ENCODE measurements around the gene ZSWIM6. TPM values are rescaled to one million over a fixed set of nuclear protein-coding genes. Genes with fewer than 3 reads are reported as not detected.

The ZSWIM6 gene
- polyA plus RNA-seq, 2 of the 4 experiments (the other 2 are of a cell fraction) = 8.9 to 18.0 TPM

DNA sequence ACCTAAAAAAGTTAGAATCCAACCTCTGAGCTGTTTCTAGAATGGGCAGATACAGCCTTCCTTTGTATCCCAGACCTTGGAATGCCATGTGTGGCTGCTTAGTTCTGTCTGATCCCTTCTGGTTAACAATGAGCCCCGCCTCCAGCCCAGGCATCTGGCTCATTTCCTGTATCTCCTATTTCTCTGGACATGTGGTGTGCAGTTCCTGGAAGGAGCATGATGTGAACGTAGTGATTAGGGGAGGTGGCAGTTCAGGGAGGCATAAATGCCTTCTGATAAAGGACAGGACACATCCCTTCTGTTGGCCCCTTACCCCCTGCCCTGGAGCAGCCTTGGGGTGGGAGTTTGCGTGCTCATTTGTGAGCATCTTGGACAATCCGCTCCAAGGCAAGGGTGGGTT, 243.0 kb downstream of the ZSWIM6 start:
- H3K4me1 ChIP-seq = 0 out of 3 replicates have a peak, but pooled peaks cover 3% of the 10 kb centered on the region
- WGBS (ENCODE audit: missing lambda C conversion rate) = 76% methylated on average over 4 of the region's 4 CpGs
- ATAC-seq = peak in 1 of 2 experiments; percentile 47; a peak in 3 of 6 replicates
- H3K4me2 ChIP-seq = no peak overlapping the region
- no peaks in the 10 kb centered on the region for H3K9me3 ChIP-seq
- no peak for TF ChIP-seq HDAC2 (IDR thresholded peaks at IDR 0.05)
- TF ChIP-seq EHF (CRISPR knock-in tag; IDR thresholded peaks at IDR 0.05) = no peak
- TF ChIP-seq HOXA7 (CRISPR knock-in tag; IDR thresholded peaks at IDR 0.05) = no peak
- TF ChIP-seq FOSL2 (IDR thresholded peaks at IDR 0.05) = no peak
- no peak for TF ChIP-seq FOSL2 (CRISPR knock-in tag; IDR thresholded peaks at IDR 0.05)
- TF ChIP-seq KDM1A (IDR thresholded peaks at IDR 0.05; ENCODE audit: low read depth) = no peak
- no peak for TF ChIP-seq PHF8 (IDR thresholded peaks at IDR 0.05; ENCODE audit: borderline replicate concordance, low read depth)
- no peak for TF ChIP-seq MAFK (IDR thresholded peaks at IDR 0.05; ENCODE audit: partially characterized antibody)
- no peak for TF ChIP-seq RCOR1 (IDR thresholded peaks at IDR 0.05; ENCODE audit: low read depth, low read length)
- TF ChIP-seq FOXS1 (CRISPR knock-in tag; IDR thresholded peaks at IDR 0.05) = no peak
- TF ChIP-seq ZFP36 (IDR thresholded peaks at IDR 0.05; ENCODE audit: borderline replicate concordance, partially characterized antibody) = no peak
- TF ChIP-seq, protein P1, sequence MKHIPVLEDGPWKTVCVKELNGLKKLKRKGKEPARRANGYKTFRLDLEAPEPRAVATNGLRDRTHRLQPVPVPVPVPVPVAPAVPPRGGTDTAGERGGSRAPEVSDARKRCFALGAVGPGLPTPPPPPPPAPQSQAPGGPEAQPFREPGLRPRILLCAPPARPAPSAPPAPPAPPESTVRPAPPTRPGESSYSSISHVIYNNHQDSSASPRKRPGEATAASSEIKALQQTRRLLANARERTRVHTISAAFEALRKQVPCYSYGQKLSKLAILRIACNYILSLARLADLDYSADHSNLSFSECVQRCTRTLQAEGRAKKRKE (CRISPR knock-in tag; IDR thresholded peaks at IDR 0.05; ENCODE audit: low read depth) = no peak
- no peak for TF ChIP-seq CHD4 (IDR thresholded peaks at IDR 0.05; ENCODE audit: borderline replicate concordance)
- TF ChIP-seq HOXB13 (CRISPR knock-in tag; IDR thresholded peaks at IDR 0.05; ENCODE audit: low read depth) = no peak
- no peak for TF ChIP-seq NPAS2 (CRISPR knock-in tag; IDR thresholded peaks at IDR 0.05; ENCODE audit: borderline replicate concordance)
- no peak for TF ChIP-seq ESRRA (IDR thresholded peaks at IDR 0.05; ENCODE audit: borderline replicate concordance, low read length)
- TF ChIP-seq, protein P2, sequence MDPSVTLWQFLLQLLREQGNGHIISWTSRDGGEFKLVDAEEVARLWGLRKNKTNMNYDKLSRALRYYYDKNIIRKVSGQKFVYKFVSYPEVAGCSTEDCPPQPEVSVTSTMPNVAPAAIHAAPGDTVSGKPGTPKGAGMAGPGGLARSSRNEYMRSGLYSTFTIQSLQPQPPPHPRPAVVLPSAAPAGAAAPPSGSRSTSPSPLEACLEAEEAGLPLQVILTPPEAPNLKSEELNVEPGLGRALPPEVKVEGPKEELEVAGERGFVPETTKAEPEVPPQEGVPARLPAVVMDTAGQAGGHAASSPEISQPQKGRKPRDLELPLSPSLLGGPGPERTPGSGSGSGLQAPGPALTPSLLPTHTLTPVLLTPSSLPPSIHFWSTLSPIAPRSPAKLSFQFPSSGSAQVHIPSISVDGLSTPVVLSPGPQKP (IDR thresholded peaks at IDR 0.05; ENCODE audit: low read depth, low read length) = no peak
- no peak for TF ChIP-seq SREBF2 (IDR thresholded peaks at IDR 0.05)
- no peak overlapping the region for H3K4me3 ChIP-seq
- peak in 1 of 2 experiments; percentile 26 for DNase-seq (ENCODE audit: low read depth in 1 of 2, low spot score in 1 of 2)
- ChIA-PET CTCF (interaction anchor here (0.8 to 1.9 kb wide), 3 partner anchors 14 to 16 kb away, joined by 3 to 5 read pairs (median 3); no protein-coding TSS in a partner anchor), POLR2A (no interaction called here)
- H3K27ac ChIP-seq = peak overlapping the region in 1 of 2 experiments; percentile 19; a peak in 1 of 6 replicates
- FAIRE-seq = no peak

DNA sequence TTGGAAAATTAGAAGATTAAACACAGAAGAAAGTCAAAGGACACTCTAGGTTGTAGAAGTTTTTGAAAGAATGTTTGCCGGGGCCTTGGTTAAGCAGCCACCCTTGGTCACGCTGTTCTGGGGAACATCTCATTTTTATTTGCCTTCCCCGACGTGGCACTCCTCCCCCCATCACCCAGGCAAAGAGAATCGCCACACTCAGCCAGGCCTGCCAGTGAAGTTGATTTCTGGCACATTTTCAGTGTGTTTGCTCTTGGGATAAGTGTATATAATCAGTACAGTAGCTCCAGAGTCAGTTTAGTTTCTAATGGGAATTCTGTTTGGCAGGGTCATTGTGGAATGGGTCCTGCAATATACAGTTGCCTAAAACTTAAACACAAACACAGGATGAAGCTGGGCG, 243.5 kb downstream of the ZSWIM6 start:
- POLR2A ChIA-PET = no interaction called here
- WGBS (ENCODE audit: missing lambda C conversion rate) = 81% methylated on average over 6 of the region's 6 CpGs
- no peaks in the 10 kb centered on the region for H3K9me3 ChIP-seq
- H3K4me1 ChIP-seq = 0 out of 3 replicates have a peak, but pooled peaks cover 3% of the 10 kb centered on the region
- CTCF ChIA-PET = interaction anchor here (1.9 kb wide), 1 partner anchor 14 kb away, joined by 5 read pairs; no protein-coding TSS in a partner anchor
- H3K27ac ChIP-seq = 0 out of 6 replicates have a peak overlapping the region, but pooled peaks of 1 of the 2 experiments have one; percentile 19
- DNase-seq (ENCODE audit: low read depth in 1 of 2, low spot score in 1 of 2) (no peak), ATAC-seq (no peak), FAIRE-seq (no peak)
- no peak overlapping the region for H3K4me3 ChIP-seq
- TF ChIP-seq CHD4 (IDR thresholded peaks at IDR 0.05; ENCODE audit: borderline replicate concordance) (no peak), MAZ (IDR thresholded peaks at IDR 0.05; ENCODE audit: borderline replicate concordance, low read depth, low read length) (no peak), ZFP36 (IDR thresholded peaks at IDR 0.05; ENCODE audit: borderline replicate concordance, partially characterized antibody) (no peak), ZSCAN20 (CRISPR knock-in tag; IDR thresholded peaks at IDR 0.05) (no peak), KDM5A (IDR thresholded peaks at IDR 0.05) (no peak), CBX8 (IDR thresholded peaks at IDR 0.05) (no peak), TP53 (CRISPR knock-in tag; IDR thresholded peaks at IDR 0.05) (no peak), SMC3 (IDR thresholded peaks at IDR 0.05) (no peak), POLR2A (IDR thresholded peaks at IDR 0.05; ENCODE audit: low read length) (no peak), JUN (IDR thresholded peaks at IDR 0.05) (no peak), RARB (CRISPR knock-in tag; IDR thresholded peaks at IDR 0.05) (no peak), NFE2L2 (conservative IDR thresholded peaks at IDR 0.05; ENCODE audit: low read length) (no peak), KDM1A (IDR thresholded peaks at IDR 0.05; ENCODE audit: low read depth) (no peak)
- TF ChIP-seq, protein P3, sequence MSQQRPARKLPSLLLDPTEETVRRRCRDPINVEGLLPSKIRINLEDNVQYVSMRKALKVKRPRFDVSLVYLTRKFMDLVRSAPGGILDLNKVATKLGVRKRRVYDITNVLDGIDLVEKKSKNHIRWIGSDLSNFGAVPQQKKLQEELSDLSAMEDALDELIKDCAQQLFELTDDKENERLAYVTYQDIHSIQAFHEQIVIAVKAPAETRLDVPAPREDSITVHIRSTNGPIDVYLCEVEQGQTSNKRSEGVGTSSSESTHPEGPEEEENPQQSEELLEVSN (IDR thresholded peaks at IDR 0.05; ENCODE audit: borderline replicate concordance, low read depth) = no peak
- TF ChIP-seq, protein P2 (IDR thresholded peaks at IDR 0.05; ENCODE audit: low read depth, low read length) = no peak
- TF ChIP-seq, protein P4, sequence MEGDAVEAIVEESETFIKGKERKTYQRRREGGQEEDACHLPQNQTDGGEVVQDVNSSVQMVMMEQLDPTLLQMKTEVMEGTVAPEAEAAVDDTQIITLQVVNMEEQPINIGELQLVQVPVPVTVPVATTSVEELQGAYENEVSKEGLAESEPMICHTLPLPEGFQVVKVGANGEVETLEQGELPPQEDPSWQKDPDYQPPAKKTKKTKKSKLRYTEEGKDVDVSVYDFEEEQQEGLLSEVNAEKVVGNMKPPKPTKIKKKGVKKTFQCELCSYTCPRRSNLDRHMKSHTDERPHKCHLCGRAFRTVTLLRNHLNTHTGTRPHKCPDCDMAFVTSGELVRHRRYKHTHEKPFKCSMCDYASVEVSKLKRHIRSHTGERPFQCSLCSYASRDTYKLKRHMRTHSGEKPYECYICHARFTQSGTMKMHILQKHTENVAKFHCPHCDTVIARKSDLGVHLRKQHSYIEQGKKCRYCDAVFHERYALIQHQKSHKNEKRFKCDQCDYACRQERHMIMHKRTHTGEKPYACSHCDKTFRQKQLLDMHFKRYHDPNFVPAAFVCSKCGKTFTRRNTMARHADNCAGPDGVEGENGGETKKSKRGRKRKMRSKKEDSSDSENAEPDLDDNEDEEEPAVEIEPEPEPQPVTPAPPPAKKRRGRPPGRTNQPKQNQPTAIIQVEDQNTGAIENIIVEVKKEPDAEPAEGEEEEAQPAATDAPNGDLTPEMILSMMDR (IDR thresholded peaks at IDR 0.05) = no peak
- TF ChIP-seq, protein P1 (CRISPR knock-in tag; IDR thresholded peaks at IDR 0.05; ENCODE audit: low read depth) = no peak
- H3K4me2 ChIP-seq = no peak overlapping the region
